Bronchial epithelial cell (primary cell): ENCODE data around the gene MGAT5B. TPM values are rescaled to one million over a fixed set of nuclear protein-coding genes. Genes with fewer than 3 reads are reported as not detected.
A peak's percentile ranks its signal among the peaks of the same experiment; 100 is the strongest.

Experiments used
- DNase-seq: peaks from one replicate; pipeline ENCODE4 v3.0.0-alpha.2; 2010; ENCODE audit warnings: low read depth
- FAIRE-seq: peaks from 2 replicates; lab custom pipeline; 2011; peaks lifted over from hg19 to GRCh38; lab: Jason Lieb, UNC
- H3K27me3 ChIP-seq: 2 replicates; pipeline ENCODE4 v1.5.1; 2011; ENCODE audit warnings: low read length; ENCODE audit not compliant: control insufficient read depth, insufficient read depth
- H3K36me3 ChIP-seq: 2 replicates; pipeline ENCODE4 v1.5.1; 2011; ENCODE audit warnings: low read length; ENCODE audit not compliant: control insufficient read depth, insufficient read depth
- H3K4me3 ChIP-seq: 2 replicates; pipeline ENCODE4 v1.5.1; 2011; ENCODE audit warnings: mild to moderate bottlenecking, low read depth, low read length, control low read depth
- total RNA-seq: library from RNA; depleted of rRNA; stranded (reverse); fragments of >200 nt; gene quantifications from 2 replicates; pipeline ENCODE4 v1.2.1, GENCODE V29; 2014
- TF ChIP-seq, protein P1 (sequence below): IDR thresholded peaks from 2 replicates; pipeline ENCODE4 v1.5.1; 2011; ENCODE audit warnings: mild to moderate bottlenecking, moderate library complexity, low read length, control low read depth, inconsistent platforms; ENCODE audit not compliant: insufficient read depth, severe bottlenecking

MGAT5B gene
- total RNA-seq, 1 donor from 2014 or later, result not detected

DNA sequence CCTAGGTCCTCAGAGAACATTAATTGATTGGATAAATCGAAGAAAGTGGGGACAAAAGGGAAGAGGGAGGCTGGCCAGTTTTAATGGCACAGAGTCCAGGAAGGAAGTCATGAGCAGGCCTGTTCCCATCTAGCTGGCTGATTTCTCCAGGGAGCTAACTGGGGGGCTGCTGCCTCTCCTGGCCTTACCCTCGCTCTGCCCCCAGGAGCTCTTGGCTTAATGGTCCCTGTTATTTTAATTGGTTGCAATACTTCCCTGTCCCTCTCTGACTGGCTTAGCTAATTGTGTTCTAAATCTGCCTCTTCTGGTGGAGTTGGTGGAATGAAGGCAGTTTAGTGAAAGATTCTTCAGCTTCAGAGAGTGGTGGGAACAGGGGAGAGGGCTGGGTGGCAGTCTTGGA, 61.4 kb downstream of the MGAT5B start:
- Histone ChIP-seq H3K4me3 (no peak overlapping the region), H3K36me3 (no peaks in the 10 kb centered on the region), H3K27me3 (peaks cover 1% of the 10 kb centered on the region)
- TF ChIP-seq, protein P1, sequence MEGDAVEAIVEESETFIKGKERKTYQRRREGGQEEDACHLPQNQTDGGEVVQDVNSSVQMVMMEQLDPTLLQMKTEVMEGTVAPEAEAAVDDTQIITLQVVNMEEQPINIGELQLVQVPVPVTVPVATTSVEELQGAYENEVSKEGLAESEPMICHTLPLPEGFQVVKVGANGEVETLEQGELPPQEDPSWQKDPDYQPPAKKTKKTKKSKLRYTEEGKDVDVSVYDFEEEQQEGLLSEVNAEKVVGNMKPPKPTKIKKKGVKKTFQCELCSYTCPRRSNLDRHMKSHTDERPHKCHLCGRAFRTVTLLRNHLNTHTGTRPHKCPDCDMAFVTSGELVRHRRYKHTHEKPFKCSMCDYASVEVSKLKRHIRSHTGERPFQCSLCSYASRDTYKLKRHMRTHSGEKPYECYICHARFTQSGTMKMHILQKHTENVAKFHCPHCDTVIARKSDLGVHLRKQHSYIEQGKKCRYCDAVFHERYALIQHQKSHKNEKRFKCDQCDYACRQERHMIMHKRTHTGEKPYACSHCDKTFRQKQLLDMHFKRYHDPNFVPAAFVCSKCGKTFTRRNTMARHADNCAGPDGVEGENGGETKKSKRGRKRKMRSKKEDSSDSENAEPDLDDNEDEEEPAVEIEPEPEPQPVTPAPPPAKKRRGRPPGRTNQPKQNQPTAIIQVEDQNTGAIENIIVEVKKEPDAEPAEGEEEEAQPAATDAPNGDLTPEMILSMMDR, result no peak
- no peak for DNase-seq
- no peak for FAIRE-seq

DNA sequence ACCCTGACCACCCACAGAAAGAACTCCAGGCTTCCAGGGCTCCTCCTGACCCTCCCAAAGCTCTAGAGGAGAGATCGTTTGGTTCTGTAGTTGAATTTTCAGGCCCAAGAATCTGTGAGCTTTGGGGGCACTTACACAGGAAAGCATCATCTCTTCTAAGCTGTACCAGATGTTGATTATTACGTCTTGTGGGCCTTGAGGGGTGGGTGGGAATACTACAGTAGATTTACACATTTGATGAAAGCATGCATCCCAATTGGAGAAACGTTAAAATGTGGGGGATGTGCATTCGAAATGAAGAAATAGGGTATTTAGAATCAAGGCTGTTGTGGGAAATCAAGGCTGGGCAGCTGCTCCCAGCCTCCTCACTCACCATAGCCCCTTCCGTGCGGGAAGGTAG, 61.9 kb downstream of the MGAT5B start:
- Histone ChIP-seq H3K4me3 (no peak overlapping the region), H3K27me3 (peaks cover 1% of the 10 kb centered on the region), H3K36me3 (no peaks in the 10 kb centered on the region)
- DNase-seq (no peak), FAIRE-seq (no peak)
- TF ChIP-seq, protein P1, result no peak

DNA sequence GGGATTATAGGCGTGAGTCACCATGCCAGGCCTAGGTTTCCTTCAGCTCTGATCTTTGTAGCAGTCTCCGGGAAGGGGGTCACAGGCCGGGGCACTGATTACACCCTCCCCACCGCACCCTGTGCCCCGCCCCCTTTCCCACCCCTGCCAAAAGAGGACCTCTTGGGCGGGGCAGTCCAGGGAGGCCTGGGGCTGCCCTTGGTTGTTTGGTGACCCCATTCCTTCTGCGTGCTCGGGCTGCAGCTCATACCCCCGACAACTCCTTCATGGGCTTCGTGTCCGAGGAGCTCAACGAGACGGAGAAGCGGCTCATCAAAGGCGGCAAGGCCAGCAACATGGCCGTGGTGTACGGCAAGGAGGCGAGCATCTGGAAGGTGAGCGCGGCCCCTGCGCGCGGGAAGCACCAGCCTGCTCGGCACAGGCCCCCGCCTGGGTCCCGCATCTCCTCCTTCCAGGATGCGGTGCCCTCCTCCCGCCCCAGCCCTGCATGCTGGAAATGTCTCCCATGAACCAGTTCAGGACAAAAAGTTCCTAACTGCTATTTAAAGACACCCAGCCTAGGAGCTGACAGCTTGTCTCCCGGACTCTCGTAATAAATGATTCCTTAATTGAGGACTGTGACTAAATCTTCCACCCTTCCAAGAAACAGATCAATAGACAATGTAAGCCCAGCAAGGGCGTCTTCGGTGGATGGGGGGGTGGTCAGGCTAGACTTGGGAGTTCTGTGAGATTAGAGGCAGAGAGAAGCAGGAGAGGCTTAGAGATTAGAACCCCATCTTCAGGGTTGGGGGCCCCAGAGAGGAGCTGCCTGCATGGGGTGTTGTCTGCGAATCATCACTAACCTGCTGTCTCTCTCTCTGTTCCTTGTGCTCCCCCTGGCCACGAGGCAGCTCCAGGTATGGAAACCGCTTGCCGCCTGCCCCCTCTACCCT, 64.5 kb downstream of the MGAT5B start:
- no peak for DNase-seq
- Histone ChIP-seq H3K4me3 (no peak overlapping the region), H3K36me3 (no peaks in the 10 kb centered on the region), H3K27me3 (peaks cover 1% of the 10 kb centered on the region)
- no peak for FAIRE-seq
- TF ChIP-seq, protein P1, result no peak

DNA sequence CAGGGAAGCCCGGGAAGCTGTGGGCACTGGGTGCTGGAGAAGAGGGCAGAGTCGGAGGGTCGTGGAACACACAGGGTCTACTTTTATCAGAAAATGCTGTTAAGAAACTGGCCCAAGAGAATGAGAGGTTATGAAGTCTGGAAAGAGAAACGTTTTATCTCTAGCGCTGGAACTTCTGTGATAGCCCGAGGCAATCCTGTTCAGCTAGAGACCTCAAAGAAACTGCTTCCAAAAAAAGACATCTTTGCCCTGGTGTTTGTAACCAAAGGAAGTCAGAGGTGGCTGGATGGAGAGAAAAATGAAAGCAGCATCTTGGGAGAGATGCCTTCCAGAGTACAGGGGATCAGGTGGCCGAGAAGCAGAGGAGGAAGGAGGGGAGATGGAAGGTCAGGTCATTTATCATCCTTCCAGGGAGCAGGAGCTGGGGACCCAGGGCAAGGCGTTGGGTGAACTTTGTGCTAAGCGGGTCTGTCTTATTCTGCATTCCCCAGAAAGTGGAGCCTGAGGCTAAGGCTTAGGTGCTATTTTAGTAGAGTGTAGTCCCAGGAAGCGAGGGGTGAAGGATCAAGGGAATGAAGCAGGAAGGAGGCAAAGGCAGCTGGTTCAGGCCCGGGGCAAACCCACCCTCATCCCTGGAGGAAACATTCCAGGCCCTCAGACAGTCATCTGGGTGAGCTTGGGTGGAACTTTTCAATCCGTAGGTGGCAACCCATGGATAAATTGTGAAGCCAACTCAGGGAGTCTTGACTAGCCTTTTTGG, 66.5 kb downstream of the MGAT5B start:
- TF ChIP-seq, protein P1, result no peak

DNA sequence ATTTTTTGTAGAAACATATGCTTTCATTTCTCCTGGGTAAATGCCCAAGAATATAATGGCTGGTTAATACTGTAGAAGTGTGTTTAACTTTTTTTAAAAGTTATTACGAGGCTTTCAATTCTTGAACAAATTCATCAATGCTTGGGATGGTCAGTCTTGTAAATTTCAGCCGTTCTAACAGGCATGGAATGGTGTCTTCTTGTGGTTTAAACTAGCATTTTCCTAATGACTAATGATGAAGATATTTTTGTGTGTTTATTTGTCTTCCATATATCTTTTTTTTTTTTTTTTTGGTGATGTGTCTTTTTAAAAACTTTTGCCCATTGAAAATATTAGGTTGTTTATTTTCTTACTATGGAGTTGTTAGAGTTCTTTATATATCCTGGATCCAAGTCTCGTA, 67.1 kb downstream of the MGAT5B start:
- peaks cover 1% of the 10 kb centered on the region for H3K27me3 ChIP-seq
- H3K36me3 ChIP-seq, result no peaks in the 10 kb centered on the region
- TF ChIP-seq, protein P1, result no peak
- no peak for FAIRE-seq
- peak; percentile 20 for DNase-seq
- H3K4me3 ChIP-seq, result no peak overlapping the region

More for the DNA sequence above, 66.5 kb downstream of the MGAT5B start:
- H3K4me3 ChIP-seq, result no peak overlapping the region
- peaks cover 1% of the 10 kb centered on the region for H3K27me3 ChIP-seq
- no peaks in the 10 kb centered on the region for H3K36me3 ChIP-seq
- no peak for DNase-seq
- FAIRE-seq, result no peak
